ENCODE measurements around the gene PRMT1. TPM values are rescaled to one million over a fixed set of nuclear protein-coding genes. Genes with fewer than 3 reads are reported as not detected.
"Not testable (repeated sequence)": the region's sequence is repeated elsewhere in the genome, so short reads cannot be mapped to it uniquely, and the experiment has no call there.

Gene PRMT1
- polyA plus RNA-seq, 1 experiment, result 287 TPM

DNA sequence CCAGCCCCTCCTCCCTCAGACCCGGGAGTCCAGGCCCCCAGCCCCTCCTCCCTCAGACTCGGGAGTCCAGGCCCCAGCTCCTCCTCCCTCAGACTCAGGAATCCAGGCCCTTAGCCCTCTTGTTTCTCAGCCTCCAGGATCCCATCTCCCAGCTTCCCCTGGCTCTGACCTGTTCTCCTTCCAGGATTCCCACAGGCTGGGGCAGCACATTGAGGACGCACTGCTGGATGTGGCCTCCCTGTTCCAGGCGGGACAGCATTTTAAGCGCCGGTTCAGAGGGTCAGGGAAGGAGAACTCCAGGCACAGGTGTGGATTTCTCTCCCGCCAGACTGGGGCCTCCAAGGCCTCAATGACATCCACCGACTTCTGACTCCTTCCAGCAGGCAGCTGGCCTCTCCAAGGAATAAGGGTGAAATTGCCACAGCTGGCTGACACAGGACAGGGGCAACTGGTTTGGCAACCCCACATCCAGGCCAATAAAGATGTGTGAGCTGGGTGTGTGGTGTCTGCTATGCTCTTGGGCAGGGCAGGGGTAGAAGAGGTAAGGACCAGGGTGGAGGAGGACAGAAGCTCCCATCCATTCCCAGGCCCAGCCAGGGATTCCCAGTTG is 36.3 kb downstream of the PRMT1 start:
- no peak for TF ChIP-seq CTCF (IDR thresholded peaks at IDR 0.05; ENCODE audit: low read depth, low read length)
- POLR2A ChIA-PET, result no interaction called here
- CTCF ChIA-PET, result interaction anchor here (0.9 kb wide), 1 partner anchor 32 kb away, joined by 3 read pairs; no protein-coding TSS in a partner anchor
- Histone ChIP-seq H3K4me3 (ENCODE audit: low read depth, low read length) (no peak overlapping the region), H3K27ac (ENCODE audit: low read depth, low read length) (no peak overlapping the region), H3K9me3 (ENCODE audit: control insufficient read depth, insufficient read depth, low read length) (no peaks in the 10 kb centered on the region; the same call in 1 of the 2 replicates), H3K27me3 (ENCODE audit: control insufficient read depth, insufficient read depth, low read length) (no peaks in the 10 kb centered on the region)
- DNase-seq (ENCODE audit: low read depth, low spot score), result no peak

GRCh38 chr19:49716154-49716553 is 39.1 kb downstream of the PRMT1 start:
- no peaks in the 10 kb centered on the region; the same call in 1 of the 2 replicates for H3K9me3 ChIP-seq (ENCODE audit: control insufficient read depth, insufficient read depth, low read length)
- POLR2A ChIA-PET, result no interaction called here
- DNase-seq (ENCODE audit: low read depth, low spot score), result no peak
- TF ChIP-seq CTCF (IDR thresholded peaks at IDR 0.05; ENCODE audit: low read depth, low read length), result no peak
- no peak overlapping the region for H3K4me3 ChIP-seq (ENCODE audit: low read depth, low read length)
- H3K27me3 ChIP-seq (ENCODE audit: control insufficient read depth, insufficient read depth, low read length), result no peaks in the 10 kb centered on the region
- CTCF ChIA-PET, result no interaction called here
- no peak overlapping the region for H3K27ac ChIP-seq (ENCODE audit: low read depth, low read length)

DNA sequence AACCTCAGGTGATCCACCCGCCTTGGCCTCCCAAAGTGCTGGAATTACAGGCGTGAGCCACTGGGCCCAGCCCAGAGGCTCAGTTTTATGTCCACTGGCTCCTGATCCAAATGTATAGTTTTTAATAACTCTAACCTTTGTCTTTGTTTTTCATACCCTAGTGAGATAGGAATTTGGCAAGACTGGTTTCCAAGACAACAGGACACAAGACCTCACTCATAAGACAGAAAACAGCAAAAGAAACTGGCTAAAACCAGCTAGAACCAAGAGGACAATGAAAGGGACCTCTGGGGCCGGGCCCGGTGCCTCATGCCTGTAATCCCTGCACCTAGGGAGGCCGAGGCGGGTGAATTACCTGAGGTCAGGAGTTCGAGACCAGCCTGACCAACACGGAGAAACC is 41.4 kb downstream of the PRMT1 start:
- no peak for DNase-seq (ENCODE audit: low read depth, low spot score)
- Histone ChIP-seq H3K27me3 (ENCODE audit: control insufficient read depth, insufficient read depth, low read length) (no peaks in the 10 kb centered on the region), H3K4me3 (ENCODE audit: low read depth, low read length) (no peak overlapping the region), H3K9me3 (ENCODE audit: control insufficient read depth, insufficient read depth, low read length) (no peaks in the 10 kb centered on the region), H3K27ac (ENCODE audit: low read depth, low read length) (no peak overlapping the region)
- TF ChIP-seq CTCF (IDR thresholded peaks at IDR 0.05; ENCODE audit: low read depth, low read length), result no peak
- CTCF ChIA-PET, result interaction anchor here (1.0 to 1.2 kb wide), 2 partner anchors 18 to 42 kb away, joined by 4 read pairs; no protein-coding TSS in a partner anchor
- POLR2A ChIA-PET, result no interaction called here

- no peak overlapping the region for H3K4me3 ChIP-seq (ENCODE audit: low read depth, low read length)
- no peak for DNase-seq (ENCODE audit: low read depth, low spot score)
- no peaks in the 10 kb centered on the region for H3K9me3 ChIP-seq (ENCODE audit: control insufficient read depth, insufficient read depth, low read length)
- TF ChIP-seq CTCF (IDR thresholded peaks at IDR 0.05; ENCODE audit: low read depth, low read length), result no peak
- ChIA-PET POLR2A (no interaction called here), CTCF (no interaction called here)
- H3K27ac ChIP-seq (ENCODE audit: low read depth, low read length), result no peak overlapping the region
- no peaks in the 10 kb centered on the region for H3K27me3 ChIP-seq (ENCODE audit: control insufficient read depth, insufficient read depth, low read length)
Observed at GRCh38 chr19:49718991-49719390, 41.9 kb downstream of the PRMT1 start.

DNA sequence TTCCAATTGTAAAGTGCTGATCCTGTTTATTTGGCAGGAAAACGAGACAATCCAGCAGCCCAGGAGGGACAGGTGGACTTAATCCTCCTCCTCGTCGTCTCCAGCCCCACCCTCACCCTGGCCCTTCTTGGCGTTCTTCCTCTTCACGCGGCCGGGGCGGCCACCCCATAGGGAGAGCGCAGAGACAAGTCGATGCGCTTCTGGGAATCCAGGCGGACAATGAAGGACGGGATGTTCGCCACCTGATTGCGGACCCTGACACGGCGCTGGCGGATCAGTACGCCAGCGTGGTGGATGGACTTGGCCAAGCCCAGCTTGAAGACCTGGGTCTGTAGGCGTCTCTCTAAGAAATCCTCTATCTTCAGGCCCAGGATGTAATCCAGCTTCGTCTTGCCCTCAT is 42.3 kb downstream of the PRMT1 start:
- H3K27ac ChIP-seq (ENCODE audit: low read depth, low read length); DNase-seq (ENCODE audit: low read depth, low spot score); H3K4me3 ChIP-seq (ENCODE audit: low read depth, low read length); H3K27me3 ChIP-seq (ENCODE audit: control insufficient read depth, insufficient read depth, low read length); H3K9me3 ChIP-seq (ENCODE audit: control insufficient read depth, insufficient read depth, low read length): not testable (repeated sequence)
- ChIA-PET POLR2A (interaction anchor here (0.6 kb wide), 1 partner anchor 54 kb away, joined by 4 read pairs; no protein-coding TSS in a partner anchor), CTCF (interaction anchor here (0.6 kb wide), 2 partner anchors 47 kb away, joined by 3 read pairs; no protein-coding TSS in a partner anchor)
